Left lung (tissue), 10 donors: ENCODE measurements around the gene RRP12. TPM values are rescaled to one million over a fixed set of nuclear protein-coding genes. Genes with fewer than 3 reads are reported as not detected.

Experiments
- ATAC-seq: fragments of 200-7000 bp; cut with Tn5 transposase; one replicate; pipeline ENCODE4 v1.9.1; 2020; ENCODE audit warnings: moderate library complexity
- DNase-seq, 4 donors: peaks; one replicate each; pipeline ENCODE4 v3.0.0-alpha.2; 2013 to 2020
- H3K27ac ChIP-seq, 2 donors: fragments of 200-600 bp; sonication (generic) in 1 of 2; one replicate each; pipeline versions ENCODE4 v1.5.0 to v1.8.0; 2020 to 2021
- H3K27me3 ChIP-seq, 2 donors: fragments of 200-600 bp; sonication (generic) in 1 of 2; one replicate each; pipeline versions ENCODE4 v1.5.0 to v1.8.0; 2020 to 2021
- H3K36me3 ChIP-seq, 2 donors: fragments of 200-600 bp; sonication (generic) in 1 of 2; one replicate each; pipeline versions ENCODE4 v1.5.0 to v1.8.0; 2020 to 2021
- H3K4me1 ChIP-seq, 2 donors: fragments of 200-600 bp; one replicate each; pipeline ENCODE4 v1.8.0; 2021
- H3K4me3 ChIP-seq, 2 donors: fragments of 200-600 bp; sonication (generic) in 1 of 2; one replicate each; pipeline versions ENCODE4 v1.5.0 to v1.8.0; 2020 to 2021; ENCODE audit warnings: mild to moderate bottlenecking in 1 of 2
- H3K9me3 ChIP-seq, 2 donors: fragments of 200-600 bp; sonication (generic) in 1 of 2; one replicate each; pipeline versions ENCODE4 v1.5.0 to v1.8.0; 2020 to 2021
- intact Hi-C, 2 donors: fragments of 100-400 bp; cut with DNase I; formaldehyde crosslinking; loops; one replicate each; pipeline versions ENCODE4 v1.11.2 to v1.14.2; 2022
- polyA plus RNA-seq, 6 donors: library from polyadenylated mRNA; unstranded; fragments of 120-200 nt; gene quantifications; one replicate each; pipeline ENCODE4 v1.2.1, GENCODE V29; 2013; ENCODE audit not compliant: insufficient read length in 6 of 6
- total RNA-seq, 2 donors: library from RNA; stranded (reverse); fragmentation: NEBNext Ultra II Directional; extraction: Animal tissue kit (Norgen Biotek cat#: 25700); gene quantifications; one replicate each; pipeline ENCODE4 v1.2.1, GENCODE V29; 2021
- TF ChIP-seq, protein P1 (sequence below), 2 donors: fragments of 200-600 bp; sonication (generic) in 1 of 2; IDR thresholded peaks; one replicate each; pipeline versions ENCODE4 v1.5.0 to v1.8.0; 2021; ENCODE audit warnings: antibody characterized with exemption in 2 of 2
- donor health status: DM: no; HTN: yes; CAD: no.
- donor health status: DM: no; HTN: no; CAD: no.

The RRP12 gene
- total and polyA plus RNA-seq, 8 donors, result 21.2 to 40.4 (median 24.8) TPM

DNA sequence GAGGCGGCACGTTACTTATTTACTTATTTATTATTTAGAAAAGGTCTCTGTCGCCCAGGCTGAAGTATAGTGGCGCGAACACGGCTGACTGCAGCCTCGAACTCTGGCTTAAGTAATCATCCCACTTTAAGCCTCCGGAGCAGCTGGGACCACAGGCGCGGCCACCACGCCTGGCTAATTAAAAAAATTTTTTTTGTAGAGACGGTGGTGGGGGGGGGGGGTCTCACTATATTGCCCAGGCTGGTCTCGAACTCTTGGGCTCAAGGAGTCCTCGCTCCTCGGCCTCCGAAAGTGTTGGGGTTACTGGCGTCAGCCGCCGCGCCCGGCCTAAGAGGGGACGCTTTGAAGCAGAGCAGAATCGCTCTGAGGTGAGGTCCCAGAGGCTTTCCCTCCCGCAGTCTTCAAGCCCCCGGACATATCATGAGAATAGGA, 65.9 kb downstream of the RRP12 start:
- DNase-seq (peak in 2 of 4 donors; percentile 44 to 82), ATAC-seq (no peak)
- Histone ChIP-seq H3K4me1 (peaks cover 17 to 52% of the 10 kb centered on the region in 2 donors), H3K4me3 (peak overlapping the region; percentile 80 to 91), H3K27me3 (no peaks in the 10 kb centered on the region), H3K36me3 (peaks cover 0 to 10% of the 10 kb centered on the region in 2 donors), H3K9me3 (no peaks in the 10 kb centered on the region), H3K27ac (peak overlapping the region; percentile 95 to 99)
- TF ChIP-seq, protein P1, sequence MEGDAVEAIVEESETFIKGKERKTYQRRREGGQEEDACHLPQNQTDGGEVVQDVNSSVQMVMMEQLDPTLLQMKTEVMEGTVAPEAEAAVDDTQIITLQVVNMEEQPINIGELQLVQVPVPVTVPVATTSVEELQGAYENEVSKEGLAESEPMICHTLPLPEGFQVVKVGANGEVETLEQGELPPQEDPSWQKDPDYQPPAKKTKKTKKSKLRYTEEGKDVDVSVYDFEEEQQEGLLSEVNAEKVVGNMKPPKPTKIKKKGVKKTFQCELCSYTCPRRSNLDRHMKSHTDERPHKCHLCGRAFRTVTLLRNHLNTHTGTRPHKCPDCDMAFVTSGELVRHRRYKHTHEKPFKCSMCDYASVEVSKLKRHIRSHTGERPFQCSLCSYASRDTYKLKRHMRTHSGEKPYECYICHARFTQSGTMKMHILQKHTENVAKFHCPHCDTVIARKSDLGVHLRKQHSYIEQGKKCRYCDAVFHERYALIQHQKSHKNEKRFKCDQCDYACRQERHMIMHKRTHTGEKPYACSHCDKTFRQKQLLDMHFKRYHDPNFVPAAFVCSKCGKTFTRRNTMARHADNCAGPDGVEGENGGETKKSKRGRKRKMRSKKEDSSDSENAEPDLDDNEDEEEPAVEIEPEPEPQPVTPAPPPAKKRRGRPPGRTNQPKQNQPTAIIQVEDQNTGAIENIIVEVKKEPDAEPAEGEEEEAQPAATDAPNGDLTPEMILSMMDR (IDR thresholded peaks at IDR 0.05), result no peak
- intact Hi-C loops, result no loop called here

DNA sequence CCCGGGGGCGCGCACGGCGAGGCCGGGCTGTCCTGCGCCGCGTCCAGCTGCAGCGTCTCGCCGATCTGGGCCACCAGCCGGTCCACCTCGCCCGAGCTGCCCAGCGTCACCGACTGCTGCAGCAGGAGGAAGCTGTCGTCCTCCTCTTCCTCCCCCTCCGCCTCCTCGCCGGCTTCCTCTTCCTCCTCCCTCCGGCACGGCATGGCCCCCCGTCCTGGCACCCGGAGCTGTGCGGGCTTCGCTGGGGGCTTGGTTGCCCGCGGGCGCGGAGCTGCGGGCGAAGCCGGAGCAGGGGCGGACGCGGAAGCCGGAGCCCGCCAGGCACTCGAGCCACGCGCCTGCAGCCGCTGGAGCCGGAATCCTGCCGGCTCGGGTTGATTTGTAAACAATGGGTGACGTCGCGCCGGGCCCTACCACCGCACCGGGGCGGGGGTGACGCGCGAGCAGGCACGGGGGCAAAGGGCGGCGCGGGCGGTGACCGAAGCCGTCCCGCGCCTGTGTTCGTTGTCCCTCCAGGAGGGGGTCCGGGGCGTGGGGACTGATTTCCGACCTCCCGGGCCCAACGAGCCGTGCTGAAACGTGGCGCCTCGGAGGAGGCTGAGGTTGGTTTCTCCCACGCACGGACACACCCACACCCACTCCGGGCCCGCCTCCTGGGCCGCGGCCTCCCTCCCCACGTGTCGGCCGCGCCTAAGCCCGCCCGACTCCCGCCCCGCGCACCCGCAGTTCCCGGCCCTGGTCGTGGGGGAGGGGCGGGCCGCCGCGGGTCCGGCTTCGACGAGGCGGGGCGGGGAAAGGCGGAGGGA, 66.6 kb downstream of the RRP12 start, which contains the start of gene FRAT2:
FRAT2 (minus strand) TSS at position 360 of the 806 bp plus-strand sequence; CDS start at position 203, 157 bp downstream.
- Histone ChIP-seq H3K4me3 (peak within 1 kb of the TSS; percentile 80 to 91), H3K4me1 (peaks cover 17 to 58% of the 10 kb centered on the region in 2 donors), H3K27ac (peak within 1 kb of the TSS; percentile 95 to 99), H3K9me3 (no peaks in the 10 kb centered on the region), H3K36me3 (peaks cover 0 to 16% of the 10 kb centered on the region in 2 donors), H3K27me3 (no peaks in the 10 kb centered on the region)
- TF ChIP-seq, protein P1 (IDR thresholded peaks at IDR 0.05), result no peak
- DNase-seq (peak; percentile 92 to 98 (median 95)), ATAC-seq (peak; percentile 92)
- intact Hi-C loops, result loop anchor here in 1 of 2 donors (5.0 kb wide), 1 partner anchor 57 kb away; no protein-coding TSS in a partner anchor

DNA sequence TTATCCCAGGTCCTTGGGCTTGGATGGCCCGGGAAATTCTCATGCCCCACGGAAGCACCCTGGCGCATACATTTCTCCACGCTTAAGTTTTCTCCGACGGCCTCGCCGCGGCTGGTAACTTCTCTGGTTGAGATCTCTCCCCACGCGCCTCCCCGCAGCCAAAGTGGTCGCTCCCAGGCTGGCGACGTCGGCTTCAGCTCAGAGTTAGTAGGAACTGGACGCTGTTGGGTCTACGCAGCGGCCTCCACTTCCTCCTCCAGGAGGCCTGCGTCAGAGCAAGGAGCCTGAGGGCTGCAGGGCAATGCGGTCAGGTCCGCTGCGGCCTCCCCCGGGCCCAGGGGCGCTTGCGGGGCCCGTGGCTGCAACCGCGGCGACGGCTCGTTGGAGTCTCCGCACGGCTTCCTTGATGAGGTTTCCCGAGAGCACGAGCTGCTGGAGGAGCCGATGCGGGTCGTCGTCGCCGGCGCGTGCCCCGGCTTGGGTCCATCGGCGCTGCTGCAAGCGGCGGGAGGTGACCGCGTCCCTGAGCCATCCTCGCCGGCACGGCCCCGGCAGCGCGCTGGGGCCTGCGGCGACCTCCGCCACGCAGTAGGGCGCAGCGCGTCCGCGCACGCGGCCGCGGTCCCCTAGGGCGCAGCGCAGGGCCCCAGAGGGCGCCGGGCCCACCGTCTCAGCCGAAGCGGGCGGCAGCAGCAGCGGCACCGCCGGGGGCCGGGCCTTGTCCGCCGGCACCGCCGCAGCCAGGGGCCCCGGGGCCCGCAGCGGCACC, 67.4 kb downstream of the RRP12 start:
- DNase-seq (peak in 2 of 4 donors; percentile 76 to 93), ATAC-seq (peak; percentile 32)
- peaks cover 0 to 24% of the 10 kb centered on the region in 2 donors for H3K36me3 ChIP-seq
- H3K4me1 ChIP-seq, result peaks cover 17 to 66% of the 10 kb centered on the region in 2 donors
- H3K27ac ChIP-seq, result peak overlapping the region; percentile 95 to 99
- H3K4me3 ChIP-seq, result peak overlapping the region; percentile 80 to 91
- TF ChIP-seq, protein P1 (IDR thresholded peaks at IDR 0.05), result no peak
- H3K9me3 ChIP-seq, result no peaks in the 10 kb centered on the region
- no peaks in the 10 kb centered on the region for H3K27me3 ChIP-seq
- intact Hi-C loops, result loop anchor here in 1 of 2 donors (5.0 kb wide), 1 partner anchor 56 kb away; no protein-coding TSS in a partner anchor

DNA sequence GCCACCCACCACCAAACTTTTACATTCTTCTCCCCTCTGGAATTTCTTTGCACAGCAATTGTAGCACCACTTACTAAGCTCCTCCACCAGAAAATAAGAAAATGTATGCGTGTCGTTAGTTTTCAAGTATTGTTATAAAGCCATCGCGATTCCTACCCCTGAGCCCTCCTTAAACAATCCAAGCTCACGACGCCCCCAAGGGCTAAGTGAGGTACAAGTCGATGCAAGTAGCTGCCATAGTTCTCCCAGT, 67.9 kb downstream of the RRP12 start:
- Histone ChIP-seq H3K4me3 (peak overlapping the region; percentile 80 to 91), H3K9me3 (no peaks in the 10 kb centered on the region), H3K27ac (peak overlapping the region; percentile 95 to 99), H3K4me1 (peaks cover 17 to 71% of the 10 kb centered on the region in 2 donors), H3K27me3 (no peaks in the 10 kb centered on the region), H3K36me3 (peaks cover 0 to 28% of the 10 kb centered on the region in 2 donors)
- DNase-seq, result peak in 1 of 4 donors; percentile 41
- intact Hi-C loops, result loop anchor here in 1 of 2 donors (5.0 kb wide), 1 partner anchor 56 kb away; no protein-coding TSS in a partner anchor
- peak; percentile 1 for ATAC-seq
- TF ChIP-seq, protein P1 (IDR thresholded peaks at IDR 0.05), result no peak
